Measurements from ENCODE around the gene OLIG3. TPM values are rescaled to one million over a fixed set of nuclear protein-coding genes. Genes with fewer than 3 reads are reported as not detected.

OLIG3 gene
- total RNA-seq, 2 experiments from 2014 or later: 0.18 to 0.94 TPM

- H3K27ac Mint-ChIP-seq: no peak overlapping the region
- ATAC-seq (no peak), DNase-seq (no peak)
- H3K27me3 Mint-ChIP-seq: peaks cover 80% of the 10 kb centered on the region
- H3K4me1 Mint-ChIP-seq: no peaks in the 10 kb centered on the region
- H3K9me3 Mint-ChIP-seq (ENCODE audit: low read depth): no peaks in the 10 kb centered on the region
- no peaks in the 10 kb centered on the region for H3K36me3 Mint-ChIP-seq
- CTCF ChIA-PET: no interaction called here
- H3K4me3 Mint-ChIP-seq: no peak overlapping the region
These were observed 20.2 kb upstream of the OLIG3 start for GRCh38 chr6:137514418-137514817.

- no peak for ATAC-seq
These were observed 18.8 kb upstream of the OLIG3 start for GRCh38 chr6:137512757-137513605.

GRCh38 chr6:137510923-137511322 is 16.7 kb upstream of the OLIG3 start:
- no peaks in the 10 kb centered on the region for H3K4me1 Mint-ChIP-seq
- peaks cover 73% of the 10 kb centered on the region for H3K27me3 Mint-ChIP-seq
- H3K4me3 Mint-ChIP-seq: no peak overlapping the region
- peaks cover 4% of the 10 kb centered on the region for H3K9me3 Mint-ChIP-seq (ENCODE audit: low read depth)
- no peak overlapping the region for H3K27ac Mint-ChIP-seq
- ATAC-seq: no peak
- CTCF ChIA-PET: no interaction called here
- DNase-seq: no peak
- H3K36me3 Mint-ChIP-seq: peaks cover 2% of the 10 kb centered on the region

More at GRCh38 chr6:137512757-137513605, 18.8 kb upstream of the OLIG3 start:
- Mint-ChIP-seq H3K27me3 (peaks cover 80% of the 10 kb centered on the region), H3K36me3 (no peaks in the 10 kb centered on the region), H3K4me1 (no peaks in the 10 kb centered on the region), H3K27ac (no peak overlapping the region), H3K4me3 (no peak overlapping the region), H3K9me3 (ENCODE audit: low read depth) (no peaks in the 10 kb centered on the region)
- DNase-seq: no peak
- CTCF ChIA-PET: no interaction called here

- CTCF ChIA-PET: no interaction called here
- ATAC-seq (no peak), DNase-seq (no peak)
- Mint-ChIP-seq H3K27me3 (peaks cover 89% of the 10 kb centered on the region), H3K36me3 (peaks cover 7% of the 10 kb centered on the region), H3K4me3 (no peak overlapping the region), H3K4me1 (peaks cover 34% of the 10 kb centered on the region), H3K9me3 (ENCODE audit: low read depth) (no peaks in the 10 kb centered on the region), H3K27ac (no peak overlapping the region)
These were observed 4.4 kb upstream of the OLIG3 start for GRCh38 chr6:137498481-137499190.

- H3K4me1 Mint-ChIP-seq: peaks cover 39% of the 10 kb centered on the region
- peaks cover 91% of the 10 kb centered on the region for H3K27me3 Mint-ChIP-seq
- H3K4me3 Mint-ChIP-seq: peak overlapping the region; percentile 36
- CTCF ChIA-PET: interaction anchor here (0.7 to 0.9 kb wide), 3 partner anchors 19 to 286 kb away, joined by 3 read pairs; no protein-coding TSS in a partner anchor
- no peaks in the 10 kb centered on the region for H3K9me3 Mint-ChIP-seq (ENCODE audit: low read depth)
- no peak overlapping the region for H3K27ac Mint-ChIP-seq
- ATAC-seq (peak; percentile 42), DNase-seq (no peak)
- peaks cover 8% of the 10 kb centered on the region for H3K36me3 Mint-ChIP-seq
These were observed 3.7 kb upstream of the OLIG3 start for GRCh38 chr6:137497721-137498463.

- peaks cover 45% of the 10 kb centered on the region for H3K4me1 Mint-ChIP-seq
- peaks cover 11% of the 10 kb centered on the region for H3K36me3 Mint-ChIP-seq
- DNase-seq (no peak), ATAC-seq (peak; percentile 23)
- no peaks in the 10 kb centered on the region for H3K9me3 Mint-ChIP-seq (ENCODE audit: low read depth)
- H3K27ac Mint-ChIP-seq: peak overlapping the region; percentile 52
- H3K4me3 Mint-ChIP-seq: peak overlapping the region; percentile 52
- H3K27me3 Mint-ChIP-seq: peaks cover 94% of the 10 kb centered on the region
- CTCF ChIA-PET: interaction anchor here (0.7 to 0.9 kb wide), 3 partner anchors 20 to 287 kb away, joined by 3 read pairs; no protein-coding TSS in a partner anchor
These were observed 2.9 kb upstream of the OLIG3 start for GRCh38 chr6:137496909-137497720.

GRCh38 chr6:137496368-137496767 is 2.2 kb upstream of the OLIG3 start:
- DNase-seq (no peak), ATAC-seq (no peak)
- no peak overlapping the region for H3K4me3 Mint-ChIP-seq
- CTCF ChIA-PET: interaction anchor here (1.1 kb wide), 2 partner anchors 93 to 95 kb away, joined by 3 read pairs; no protein-coding TSS in a partner anchor
- H3K4me1 Mint-ChIP-seq: peaks cover 50% of the 10 kb centered on the region
- no peaks in the 10 kb centered on the region for H3K9me3 Mint-ChIP-seq (ENCODE audit: low read depth)
- H3K27ac Mint-ChIP-seq: peak overlapping the region; percentile 40
- peaks cover 94% of the 10 kb centered on the region for H3K27me3 Mint-ChIP-seq
- H3K36me3 Mint-ChIP-seq: peaks cover 13% of the 10 kb centered on the region

- DNase-seq: no peak
- Mint-ChIP-seq H3K4me3 (peak overlapping the region; percentile 20), H3K36me3 (peaks cover 14% of the 10 kb centered on the region), H3K27ac (peak overlapping the region; percentile 40), H3K9me3 (ENCODE audit: low read depth) (no peaks in the 10 kb centered on the region), H3K27me3 (peaks cover 95% of the 10 kb centered on the region), H3K4me1 (peaks cover 52% of the 10 kb centered on the region)
- CTCF ChIA-PET: interaction anchor here (1.1 kb wide), 2 partner anchors 93 to 95 kb away, joined by 3 read pairs; no protein-coding TSS in a partner anchor
- no peak for ATAC-seq
These were observed 1.6 kb upstream of the OLIG3 start for GRCh38 chr6:137495703-137496336.

- no peak for DNase-seq
- no peaks in the 10 kb centered on the region for H3K9me3 Mint-ChIP-seq (ENCODE audit: low read depth)
- H3K4me1 Mint-ChIP-seq: peaks cover 56% of the 10 kb centered on the region
- H3K27ac Mint-ChIP-seq: peak overlapping the region; percentile 65
- no peak for ATAC-seq
- CTCF ChIA-PET: interaction anchor here (1.1 kb wide), 2 partner anchors 94 to 96 kb away, joined by 3 read pairs; no protein-coding TSS in a partner anchor
- H3K27me3 Mint-ChIP-seq: peaks cover 96% of the 10 kb centered on the region
- peak overlapping the region; percentile 26 for H3K4me3 Mint-ChIP-seq
- H3K36me3 Mint-ChIP-seq: peaks cover 18% of the 10 kb centered on the region
These were observed 951 bp upstream of the OLIG3 start for GRCh38 chr6:137494988-137495702.

- no peak for DNase-seq
- Mint-ChIP-seq H3K27me3 (peaks cover 98% of the 10 kb centered on the region), H3K9me3 (ENCODE audit: low read depth) (no peaks in the 10 kb centered on the region), H3K4me3 (peak overlapping the region; percentile 53), H3K4me1 (peaks cover 65% of the 10 kb centered on the region), H3K36me3 (peaks cover 21% of the 10 kb centered on the region), H3K27ac (peak overlapping the region; percentile 32)
- CTCF ChIA-PET: interaction anchor here (1.4 kb wide), 1 partner anchor 95 kb away, joined by 4 read pairs; no protein-coding TSS in a partner anchor
- ATAC-seq: no peak
These were observed 766 bp downstream of the OLIG3 start for GRCh38 chr6:137493218-137494038.
